GM18505 (cell line): Measurements from ENCODE around the gene ZNF211.

Experiments used
- ATAC-seq: cut with Tn5 transposase; IDR thresholded peaks from one replicate; pipeline ENCODE4 v1.9.1; 2021; ENCODE audit not compliant: unreplicated experiment
- POLR2A ChIP-seq: IDR thresholded peaks from 4 replicates; pipeline ENCODE4 v1.6.1; 2011; ENCODE audit warnings: borderline replicate concordance; ENCODE audit not compliant: insufficient read depth, insufficient read length; ENCODE audit errors: extremely low read depth

Gene ZNF211

DNA sequence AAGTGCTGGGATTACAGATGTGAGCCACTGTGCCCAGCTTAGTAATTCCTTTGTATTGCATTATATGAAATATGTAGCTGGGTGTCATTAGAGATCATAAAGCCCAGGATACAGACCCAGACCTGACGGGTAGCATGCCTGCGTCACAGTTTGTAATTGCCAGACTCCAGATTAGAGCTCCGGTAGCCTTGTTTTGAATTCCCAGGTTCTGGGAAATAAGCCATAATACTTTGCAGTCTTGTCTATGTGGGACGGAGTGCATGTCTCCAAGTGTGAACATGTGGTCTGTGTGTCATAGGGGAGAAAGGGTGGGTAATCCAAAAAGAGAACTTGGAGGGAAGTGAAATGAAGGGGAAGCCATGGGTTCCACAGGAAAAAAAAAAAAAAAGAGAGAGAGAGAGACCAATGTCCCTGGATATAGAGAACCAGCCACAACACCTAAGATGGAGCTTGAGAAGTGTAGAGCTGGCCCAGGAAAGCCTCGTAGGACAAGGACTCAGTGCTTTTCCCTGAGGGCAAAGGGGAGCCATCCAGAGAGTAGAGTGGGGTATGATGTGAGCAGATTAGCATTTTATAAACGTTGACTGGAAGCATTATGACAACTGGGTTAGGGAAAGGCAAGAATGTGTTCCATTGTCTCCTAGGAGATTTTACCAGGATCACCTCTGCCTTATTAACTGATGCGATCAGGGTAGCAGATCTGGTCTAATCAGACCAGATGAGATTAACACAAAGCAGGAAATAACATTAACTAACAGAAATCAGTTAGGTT lies 38.3 kb downstream of the ZNF211 start:
- ATAC-seq: no peak
- no peak for TF ChIP-seq POLR2A

DNA sequence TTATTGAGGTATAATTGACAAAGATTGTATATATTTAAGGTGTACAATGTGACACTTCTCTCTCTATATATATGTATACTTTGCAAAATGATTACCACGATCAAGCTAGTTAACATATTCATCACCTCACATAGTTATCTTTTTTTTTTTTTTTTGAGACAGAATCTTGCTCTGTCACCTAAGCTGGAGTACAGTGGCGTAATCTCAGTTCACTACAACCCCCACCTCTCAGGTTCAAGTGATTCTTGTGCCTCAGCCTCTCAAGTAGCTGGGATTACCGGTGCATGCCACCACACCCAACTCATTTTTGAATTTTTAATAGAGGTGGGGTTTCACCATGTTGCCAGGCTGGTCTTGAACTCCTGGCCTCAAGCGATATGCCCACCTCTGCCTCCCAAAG lies 39.5 kb downstream of the ZNF211 start:
- no peak for TF ChIP-seq POLR2A
- no peak for ATAC-seq

DNA sequence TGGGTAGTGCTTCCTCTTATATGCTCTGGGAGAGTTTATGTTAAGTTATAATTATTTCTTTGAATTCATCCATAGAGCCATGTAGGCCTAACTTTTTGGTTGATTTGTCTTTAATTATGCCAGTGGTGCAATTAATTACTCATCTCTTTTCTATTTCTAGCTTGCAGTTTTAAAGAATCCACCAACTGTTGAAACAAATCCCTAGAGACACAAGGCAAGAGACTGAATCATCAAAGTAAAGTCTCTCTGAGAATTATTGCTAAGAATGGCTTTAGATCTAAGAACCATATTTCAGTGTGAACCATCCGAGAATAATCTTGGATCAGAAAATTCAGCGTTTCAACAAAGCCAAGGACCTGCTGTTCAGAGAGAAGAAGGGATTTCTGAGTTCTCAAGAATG lies 42.9 kb downstream of the ZNF211 start:
- ATAC-seq: no peak
- TF ChIP-seq POLR2A: no peak

DNA sequence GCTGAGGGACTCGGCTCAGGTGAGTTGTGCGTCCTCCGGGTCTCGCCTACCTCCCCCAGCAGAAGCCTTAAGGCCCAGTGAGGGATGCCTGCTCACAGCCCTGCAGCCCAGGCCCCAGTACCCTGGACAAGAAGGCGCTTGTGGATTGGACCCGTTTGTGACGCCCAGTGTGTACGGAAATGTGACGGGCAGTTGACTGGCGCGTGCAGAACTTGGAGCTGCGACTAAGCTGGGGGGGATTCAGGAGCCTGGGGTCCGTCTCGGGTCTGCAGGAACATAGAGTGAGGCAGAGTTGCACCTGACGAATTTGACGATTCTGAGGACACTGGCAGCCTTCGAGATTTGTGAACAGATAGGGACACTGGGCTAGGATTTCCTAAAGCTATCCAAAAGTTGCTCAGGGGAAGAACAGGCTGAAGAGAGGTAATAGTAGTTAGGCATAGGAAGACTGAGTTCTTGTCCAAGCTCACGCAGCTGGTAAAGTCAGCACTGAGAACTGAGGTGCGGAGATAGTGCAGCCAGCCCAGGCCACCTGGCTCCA lies 49.3 kb downstream of the ZNF211 start:
- no peak for ATAC-seq
- TF ChIP-seq POLR2A: no peak

DNA sequence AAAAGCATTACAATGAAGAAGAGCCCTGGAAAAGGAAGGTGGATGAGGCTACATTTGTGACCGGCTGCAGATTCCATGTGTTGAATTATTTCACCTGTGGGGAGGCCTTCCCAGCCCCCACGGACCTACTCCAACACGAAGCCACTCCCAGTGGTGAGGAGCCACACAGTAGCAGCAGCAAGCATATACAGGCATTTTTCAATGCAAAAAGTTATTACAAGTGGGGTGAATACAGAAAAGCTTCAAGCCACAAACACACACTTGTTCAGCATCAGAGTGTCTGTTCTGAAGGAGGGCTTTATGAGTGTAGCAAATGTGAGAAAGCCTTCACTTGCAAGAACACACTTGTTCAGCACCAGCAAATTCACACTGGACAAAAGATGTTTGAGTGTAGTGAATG lies 53.8 kb downstream of the ZNF211 start:
- ATAC-seq: no peak
- no peak for TF ChIP-seq POLR2A

DNA sequence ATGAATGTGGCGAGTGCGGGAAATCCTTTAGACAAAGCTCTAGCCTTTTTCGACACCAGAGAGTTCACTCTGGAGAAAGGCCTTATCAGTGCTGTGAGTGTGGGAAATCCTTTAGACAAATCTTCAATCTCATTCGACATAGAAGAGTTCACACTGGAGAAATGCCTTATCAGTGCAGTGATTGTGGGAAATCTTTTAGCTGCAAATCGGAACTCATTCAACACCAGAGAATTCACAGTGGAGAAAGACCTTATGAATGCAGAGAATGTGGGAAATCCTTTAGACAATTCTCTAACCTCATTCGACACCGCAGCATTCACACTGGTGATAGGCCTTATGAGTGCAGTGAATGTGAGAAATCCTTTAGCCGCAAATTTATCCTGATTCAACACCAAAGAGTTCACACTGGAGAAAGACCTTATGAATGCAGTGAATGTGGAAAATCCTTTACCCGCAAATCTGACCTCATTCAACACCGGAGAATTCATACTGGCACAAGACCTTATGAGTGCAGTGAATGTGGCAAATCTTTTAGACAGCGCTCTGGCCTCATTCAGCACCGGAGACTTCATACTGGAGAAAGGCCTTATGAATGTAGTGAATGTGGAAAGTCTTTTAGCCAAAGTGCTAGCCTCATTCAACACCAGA lies 54.5 kb downstream of the ZNF211 start:
- no peak for TF ChIP-seq POLR2A
- no peak for ATAC-seq

DNA sequence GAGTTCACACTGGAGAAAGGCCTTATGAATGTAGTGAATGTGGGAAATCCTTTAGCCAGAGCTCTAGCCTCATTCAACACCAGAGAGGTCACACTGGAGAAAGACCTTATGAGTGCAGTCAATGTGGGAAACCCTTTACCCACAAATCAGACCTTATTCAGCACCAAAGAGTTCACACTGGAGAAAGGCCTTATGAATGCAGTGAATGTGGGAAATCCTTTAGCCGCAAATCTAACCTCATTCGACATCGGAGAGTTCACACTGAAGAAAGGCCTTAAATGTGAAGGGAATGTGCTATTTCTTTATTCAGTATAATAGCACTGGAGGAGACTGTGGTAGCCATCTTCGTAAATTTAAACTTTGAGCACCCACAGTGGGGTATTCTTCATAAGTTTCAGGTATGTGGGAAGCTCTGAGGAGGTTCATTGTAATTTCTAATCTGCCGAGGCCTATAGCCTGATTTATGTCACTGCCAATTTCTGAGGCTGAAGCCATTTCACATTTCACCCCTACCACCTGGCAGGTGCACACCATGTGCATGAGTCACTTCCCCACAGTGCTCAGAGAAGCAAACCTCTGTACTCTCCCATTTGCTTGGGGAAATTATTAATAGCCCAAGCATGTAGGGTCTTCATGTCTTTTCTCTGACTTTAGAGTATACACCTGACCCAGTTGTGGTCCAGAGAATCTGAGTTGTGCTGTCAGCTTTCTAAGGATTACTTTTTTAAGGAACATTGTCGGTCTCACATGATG lies 55.2 kb downstream of the ZNF211 start:
- TF ChIP-seq POLR2A: no peak
- no peak for ATAC-seq

DNA sequence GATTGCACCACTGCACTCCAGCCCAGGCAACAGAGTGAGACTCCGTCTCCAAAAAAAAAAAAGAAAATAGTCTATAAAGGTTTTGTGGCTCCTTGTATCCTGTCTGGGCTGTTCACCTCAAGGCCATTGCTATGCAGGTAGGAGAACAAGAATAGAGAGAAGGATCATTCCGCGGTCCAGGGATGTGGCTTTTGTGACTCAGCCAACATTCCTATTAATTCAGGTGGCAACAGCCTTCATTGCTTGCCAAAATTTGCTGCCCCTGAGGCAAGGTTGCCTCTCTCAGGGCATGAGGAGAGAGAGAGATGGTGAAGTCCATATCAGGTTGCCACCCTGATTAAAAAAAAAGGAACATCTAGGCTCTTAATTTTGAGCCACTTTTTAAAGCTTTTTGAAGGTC lies 56.8 kb downstream of the ZNF211 start:
- ATAC-seq: no peak
- no peak for TF ChIP-seq POLR2A
